ENCODE data around the gene CLEC7A. TPM values are rescaled to one million over a fixed set of nuclear protein-coding genes. Genes with fewer than 3 reads are reported as not detected.

Gene CLEC7A
- total RNA-seq, 1 experiment from 2014 or later: not detected

- Histone ChIP-seq H2AK5ac (ENCODE audit: insufficient read length, low read length) (no peak overlapping the region), H3K79me2 (ENCODE audit: insufficient read depth, low read length) (no peaks in the 10 kb centered on the region), H2BK120ac (ENCODE audit: low read depth, low read length, poor library complexity, severe bottlenecking) (no peak overlapping the region), H3K23me2 (ENCODE audit: insufficient read length, low read depth, low read length, poor library complexity, severe bottlenecking) (no peaks in the 10 kb centered on the region), H3K23ac (ENCODE audit: insufficient read length, low read depth, low read length) (no peak overlapping the region), H4K20me1 (ENCODE audit: control insufficient read depth, insufficient read depth, insufficient read length) (no peaks in the 10 kb centered on the region), H2BK12ac (ENCODE audit: insufficient read length, low read depth, low read length) (no peak overlapping the region), H3K14ac (ENCODE audit: insufficient read depth, low read length) (no peak overlapping the region), H3K27me3 (ENCODE audit: insufficient read depth, low read length) (no peaks in the 10 kb centered on the region), H2BK20ac (ENCODE audit: low read depth, low read length, poor library complexity, severe bottlenecking) (no peak overlapping the region), H2AFZ (ENCODE audit: low read length) (no peak overlapping the region), H3K27ac (ENCODE audit: insufficient read length, low read depth, low read length) (no peak overlapping the region), H4K5ac (ENCODE audit: insufficient read length, low read depth, low read length) (no peak overlapping the region), H4K8ac (replicated peaks; ENCODE audit: insufficient read length, low read depth, low read length) (no peak overlapping the region), H2BK5ac (ENCODE audit: insufficient read length, low read length) (no peak overlapping the region), H3K4me1 (ENCODE audit: insufficient read depth, low read length) (no peaks in the 10 kb centered on the region), H3K9ac (ENCODE audit: extremely low read depth, insufficient read length, low read length) (no peak overlapping the region), H3T11ph (ENCODE audit: low read length) (no peak overlapping the region), H3K18ac (ENCODE audit: insufficient read length, low read depth, low read length) (no peak overlapping the region), H2BK15ac (ENCODE audit: low read depth, low read length) (no peak overlapping the region), H3K9me3 (ENCODE audit: control insufficient read depth, low read depth, low read length) (no peaks in the 10 kb centered on the region), H3K4ac (ENCODE audit: low read depth, low read length) (no peak overlapping the region), H3K79me1 (ENCODE audit: insufficient read depth, low read depth, low read length, poor library complexity, severe bottlenecking) (no peaks in the 10 kb centered on the region), H3K4me2 (ENCODE audit: insufficient read depth, insufficient read length, low read length) (no peak overlapping the region), H3K56ac (ENCODE audit: insufficient read length, low read depth, low read length) (no peak overlapping the region), H4K91ac (ENCODE audit: insufficient read length, low read depth, low read length) (no peak overlapping the region)
- Mint-ChIP-seq H3K4me1 (peaks cover 9 to 10% of the 10 kb centered on the region in 2 experiments), H3K4me3 (no peak overlapping the region), H3K9me3 (no peaks in the 10 kb centered on the region), H3K27ac (no peak overlapping the region), H3K27me3 (ENCODE audit: low read depth) (no peaks in the 10 kb centered on the region), H3K36me3 (ENCODE audit: insufficient read depth in 1 of 3, low read depth in 3 of 3) (no peaks in the 10 kb centered on the region)
- DNase-seq: no peak
- WGBS (ENCODE audit: extremely low coverage, insufficient read length, low lambda C conversion rate): no CpG with 5 or more reads among the region's 3 CpGs
- TF ChIP-seq, protein P1, sequence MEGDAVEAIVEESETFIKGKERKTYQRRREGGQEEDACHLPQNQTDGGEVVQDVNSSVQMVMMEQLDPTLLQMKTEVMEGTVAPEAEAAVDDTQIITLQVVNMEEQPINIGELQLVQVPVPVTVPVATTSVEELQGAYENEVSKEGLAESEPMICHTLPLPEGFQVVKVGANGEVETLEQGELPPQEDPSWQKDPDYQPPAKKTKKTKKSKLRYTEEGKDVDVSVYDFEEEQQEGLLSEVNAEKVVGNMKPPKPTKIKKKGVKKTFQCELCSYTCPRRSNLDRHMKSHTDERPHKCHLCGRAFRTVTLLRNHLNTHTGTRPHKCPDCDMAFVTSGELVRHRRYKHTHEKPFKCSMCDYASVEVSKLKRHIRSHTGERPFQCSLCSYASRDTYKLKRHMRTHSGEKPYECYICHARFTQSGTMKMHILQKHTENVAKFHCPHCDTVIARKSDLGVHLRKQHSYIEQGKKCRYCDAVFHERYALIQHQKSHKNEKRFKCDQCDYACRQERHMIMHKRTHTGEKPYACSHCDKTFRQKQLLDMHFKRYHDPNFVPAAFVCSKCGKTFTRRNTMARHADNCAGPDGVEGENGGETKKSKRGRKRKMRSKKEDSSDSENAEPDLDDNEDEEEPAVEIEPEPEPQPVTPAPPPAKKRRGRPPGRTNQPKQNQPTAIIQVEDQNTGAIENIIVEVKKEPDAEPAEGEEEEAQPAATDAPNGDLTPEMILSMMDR (conservative IDR thresholded peaks at IDR 0.05): no peak
These were observed 34.0 kb downstream of the CLEC7A start for GRCh38 chr12:10095971-10096370.
